ENCODE data around the gene ZNF544.

- TF ChIP-seq CTCF (conservative IDR thresholded peaks at IDR 0.05) (no peak), ZFX (IDR thresholded peaks at IDR 0.05) (no peak)
Observed at GRCh38 chr19:58217069-58217481, 11.6 kb upstream of the ZNF544 start.
